Left renal cortex interstitium (tissue), 4 donors: ENCODE results near the gene NPAS2. TPM values are rescaled to one million over a fixed set of nuclear protein-coding genes. Genes with fewer than 3 reads are reported as not detected.

Experiments
- DNase-seq, 4 donors: peaks; one replicate each; pipeline ENCODE4 v3.0.0-alpha.2; 2013; ENCODE audit warnings: low read depth in 4 of 4, low spot score in 2 of 4, missing footprints in 1 of 4
- polyA plus RNA-seq, 4 donors: library from polyadenylated mRNA; unstranded; fragments of 120-200 nt; gene quantifications; one replicate each; pipeline ENCODE4 v1.2.1, GENCODE V29; 2013; ENCODE audit not compliant: insufficient read length in 4 of 4

Gene NPAS2
- polyA plus RNA-seq, 4 donors = 8.6 to 21.0 (median 13.2) TPM

- DNase-seq = no peak
These were observed 183.4 kb downstream of the NPAS2 start for GRCh38 chr2:101003278-101003775.

GRCh38 chr2:101004620-101005325 lies 184.8 kb downstream of the NPAS2 start:
- DNase-seq = no peak

- DNase-seq = no peak
These were observed 186.3 kb downstream of the NPAS2 start for GRCh38 chr2:101006065-101006715.

- no peak for DNase-seq
These were observed 187.7 kb downstream of the NPAS2 start for GRCh38 chr2:101007415-101008345.

GRCh38 chr2:101011152-101011551 lies 191.2 kb downstream of the NPAS2 start:
- no peak for DNase-seq

- DNase-seq = no peak
These were observed 192.2 kb downstream of the NPAS2 start for GRCh38 chr2:101012054-101012705.

GRCh38 chr2:101012706-101013181 lies 192.8 kb downstream of the NPAS2 start:
- no peak for DNase-seq

- DNase-seq = no peak
These were observed 194.4 kb downstream of the NPAS2 start for GRCh38 chr2:101014264-101014857.

GRCh38 chr2:101017371-101017770 lies 197.4 kb downstream of the NPAS2 start:
- DNase-seq = no peak

GRCh38 chr2:101018934-101019333 lies 199.0 kb downstream of the NPAS2 start:
- no peak for DNase-seq

- DNase-seq = no peak
These were observed 202.3 kb downstream of the NPAS2 start for GRCh38 chr2:101022221-101022620.

- no peak for DNase-seq
These were observed 203.6 kb downstream of the NPAS2 start for GRCh38 chr2:101023327-101024107.

- DNase-seq = no peak
These were observed 205.6 kb downstream of the NPAS2 start for GRCh38 chr2:101025561-101025960.

- no peak for DNase-seq
These were observed 206.3 kb downstream of the NPAS2 start for GRCh38 chr2:101026253-101026701.

- no peak for DNase-seq
These were observed 207.1 kb downstream of the NPAS2 start for GRCh38 chr2:101026923-101027469.

- no peak for DNase-seq
These were observed 207.9 kb downstream of the NPAS2 start for GRCh38 chr2:101027852-101028251.

GRCh38 chr2:101030866-101031554 lies 211.1 kb downstream of the NPAS2 start:
- DNase-seq = no peak

- no peak for DNase-seq
These were observed 212.3 kb downstream of the NPAS2 start for GRCh38 chr2:101032084-101032776.
